C4-2B (cell line): ENCODE data around the gene SYTL1.

ENCODE experiments used
- ZFX ChIP-seq: fragments of 450-650 bp; IDR thresholded peaks from 2 replicates; pipeline ENCODE4 v1.6.1; 2017
- TF ChIP-seq, protein P1 (sequence below): fragments of 450-650 bp; conservative IDR thresholded peaks from 2 replicates; pipeline ENCODE4 v1.5.1; 2017; ENCODE audit warnings: mild to moderate bottlenecking

- TF ChIP-seq, protein P1, sequence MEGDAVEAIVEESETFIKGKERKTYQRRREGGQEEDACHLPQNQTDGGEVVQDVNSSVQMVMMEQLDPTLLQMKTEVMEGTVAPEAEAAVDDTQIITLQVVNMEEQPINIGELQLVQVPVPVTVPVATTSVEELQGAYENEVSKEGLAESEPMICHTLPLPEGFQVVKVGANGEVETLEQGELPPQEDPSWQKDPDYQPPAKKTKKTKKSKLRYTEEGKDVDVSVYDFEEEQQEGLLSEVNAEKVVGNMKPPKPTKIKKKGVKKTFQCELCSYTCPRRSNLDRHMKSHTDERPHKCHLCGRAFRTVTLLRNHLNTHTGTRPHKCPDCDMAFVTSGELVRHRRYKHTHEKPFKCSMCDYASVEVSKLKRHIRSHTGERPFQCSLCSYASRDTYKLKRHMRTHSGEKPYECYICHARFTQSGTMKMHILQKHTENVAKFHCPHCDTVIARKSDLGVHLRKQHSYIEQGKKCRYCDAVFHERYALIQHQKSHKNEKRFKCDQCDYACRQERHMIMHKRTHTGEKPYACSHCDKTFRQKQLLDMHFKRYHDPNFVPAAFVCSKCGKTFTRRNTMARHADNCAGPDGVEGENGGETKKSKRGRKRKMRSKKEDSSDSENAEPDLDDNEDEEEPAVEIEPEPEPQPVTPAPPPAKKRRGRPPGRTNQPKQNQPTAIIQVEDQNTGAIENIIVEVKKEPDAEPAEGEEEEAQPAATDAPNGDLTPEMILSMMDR = no peak
- no peak for TF ChIP-seq ZFX
These were observed 1.8 kb downstream of the SYTL1 start for GRCh38 chr1:27343639-27344025.
